ENCODE results near the gene TREH. TPM values are rescaled to one million over a fixed set of nuclear protein-coding genes. Genes with fewer than 3 reads are reported as not detected.

TREH gene
- total and polyA plus RNA-seq, 8 donors = 0.45 to 2.2 (median 1.1) TPM; not detected in 4

- no peaks in the 10 kb centered on the region for H3K27me3 ChIP-seq
- no peak overlapping the region for H3K4me3 ChIP-seq
- no peak for DNase-seq
- H3K27ac ChIP-seq = no peak overlapping the region
- peaks cover 4 to 7% (median 5%) of the 10 kb centered on the region in 4 donors for H3K4me1 ChIP-seq
- no peak for TF ChIP-seq POLR2A (IDR thresholded peaks at IDR 0.05)
- TF ChIP-seq, protein P1, sequence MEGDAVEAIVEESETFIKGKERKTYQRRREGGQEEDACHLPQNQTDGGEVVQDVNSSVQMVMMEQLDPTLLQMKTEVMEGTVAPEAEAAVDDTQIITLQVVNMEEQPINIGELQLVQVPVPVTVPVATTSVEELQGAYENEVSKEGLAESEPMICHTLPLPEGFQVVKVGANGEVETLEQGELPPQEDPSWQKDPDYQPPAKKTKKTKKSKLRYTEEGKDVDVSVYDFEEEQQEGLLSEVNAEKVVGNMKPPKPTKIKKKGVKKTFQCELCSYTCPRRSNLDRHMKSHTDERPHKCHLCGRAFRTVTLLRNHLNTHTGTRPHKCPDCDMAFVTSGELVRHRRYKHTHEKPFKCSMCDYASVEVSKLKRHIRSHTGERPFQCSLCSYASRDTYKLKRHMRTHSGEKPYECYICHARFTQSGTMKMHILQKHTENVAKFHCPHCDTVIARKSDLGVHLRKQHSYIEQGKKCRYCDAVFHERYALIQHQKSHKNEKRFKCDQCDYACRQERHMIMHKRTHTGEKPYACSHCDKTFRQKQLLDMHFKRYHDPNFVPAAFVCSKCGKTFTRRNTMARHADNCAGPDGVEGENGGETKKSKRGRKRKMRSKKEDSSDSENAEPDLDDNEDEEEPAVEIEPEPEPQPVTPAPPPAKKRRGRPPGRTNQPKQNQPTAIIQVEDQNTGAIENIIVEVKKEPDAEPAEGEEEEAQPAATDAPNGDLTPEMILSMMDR (IDR thresholded peaks at IDR 0.05) = no peak
- no peak for TF ChIP-seq POLR2AphosphoS5 (IDR thresholded peaks at IDR 0.05)
- no peak for TF ChIP-seq EP300 (IDR thresholded peaks at IDR 0.05)
- intact Hi-C loops (cut with DNase I; ENCODE audit: low total_unique reads) = no loop called here
- H3K36me3 ChIP-seq = peaks cover 55 to 99% (median 98%) of the 10 kb centered on the region in 4 donors
- H3K9me3 ChIP-seq = no peaks in the 10 kb centered on the region
- 61 to 73% (median 70%) methylated on average over 3 of the region's 3 CpGs for WGBS, 5 donors
Observed at GRCh38 chr11:118646393-118646792, 33.1 kb downstream of the TREH start.

- intact Hi-C loops (cut with DNase I; ENCODE audit: low total_unique reads) = no loop called here
- peaks cover 46 to 96% (median 95%) of the 10 kb centered on the region in 4 donors for H3K36me3 ChIP-seq
- no peaks in the 10 kb centered on the region for H3K27me3 ChIP-seq
- H3K9me3 ChIP-seq = no peaks in the 10 kb centered on the region
- TF ChIP-seq EP300 (IDR thresholded peaks at IDR 0.05) (no peak), POLR2A (IDR thresholded peaks at IDR 0.05) (no peak), POLR2AphosphoS5 (IDR thresholded peaks at IDR 0.05) (no peak)
- TF ChIP-seq, protein P1 (IDR thresholded peaks at IDR 0.05) = no peak
- DNase-seq = no peak
- H3K27ac ChIP-seq = no peak overlapping the region
- peaks cover 5 to 17% (median 15%) of the 10 kb centered on the region in 4 donors for H3K4me1 ChIP-seq
- no peak overlapping the region for H3K4me3 ChIP-seq
- 93 to 97% (median 96%) methylated on average over 22 to 24 of the region's 24 CpGs for WGBS, 5 donors
Observed at GRCh38 chr11:118645066-118645715, 34.3 kb downstream of the TREH start.

DNA sequence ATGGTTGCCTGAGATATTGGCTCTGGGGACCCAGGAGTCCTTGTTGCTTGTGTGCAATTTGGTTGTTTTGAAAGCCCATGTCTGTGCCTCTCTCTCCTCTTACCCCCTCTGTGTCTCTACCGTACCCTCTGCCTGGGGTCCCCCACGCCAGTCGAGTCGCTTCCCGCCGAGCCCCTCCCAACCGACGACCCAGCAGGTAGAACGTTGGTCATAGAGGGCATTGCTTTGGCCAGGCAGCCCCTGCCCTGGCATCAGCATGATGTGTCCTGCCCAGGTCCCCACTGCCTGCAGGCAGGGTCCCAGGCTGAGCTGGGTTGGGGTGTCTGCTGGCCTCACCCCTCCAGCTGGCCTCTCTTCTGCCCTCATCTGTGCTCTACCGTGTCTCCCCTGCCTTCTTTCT is 35.0 kb downstream of the TREH start:
- no peaks in the 10 kb centered on the region for H3K9me3 ChIP-seq
- H3K4me3 ChIP-seq = no peak overlapping the region
- intact Hi-C loops (cut with DNase I; ENCODE audit: low total_unique reads) = no loop called here
- H3K4me1 ChIP-seq = peaks cover 5 to 23% (median 16%) of the 10 kb centered on the region in 4 donors
- H3K36me3 ChIP-seq = peaks cover 42 to 95% (median 95%) of the 10 kb centered on the region in 4 donors
- DNase-seq = no peak
- TF ChIP-seq POLR2AphosphoS5 (IDR thresholded peaks at IDR 0.05) = no peak
- TF ChIP-seq, protein P1 (IDR thresholded peaks at IDR 0.05) = no peak
- TF ChIP-seq POLR2A (IDR thresholded peaks at IDR 0.05) = no peak
- TF ChIP-seq EP300 (IDR thresholded peaks at IDR 0.05) = no peak
- no peak overlapping the region for H3K27ac ChIP-seq
- H3K27me3 ChIP-seq = no peaks in the 10 kb centered on the region
- 88 to 91% (median 91%) methylated on average over 10 of the region's 10 CpGs for WGBS, 5 donors

GRCh38 chr11:118643995-118644345 is 35.5 kb downstream of the TREH start:
- TF ChIP-seq POLR2AphosphoS5 (IDR thresholded peaks at IDR 0.05) (no peak), EP300 (IDR thresholded peaks at IDR 0.05) (no peak), POLR2A (IDR thresholded peaks at IDR 0.05) (no peak)
- TF ChIP-seq, protein P1 (IDR thresholded peaks at IDR 0.05) = no peak
- Histone ChIP-seq H3K36me3 (peaks cover 44 to 95% (median 95%) of the 10 kb centered on the region in 4 donors), H3K4me1 (peaks cover 5 to 23% (median 18%) of the 10 kb centered on the region in 4 donors), H3K27ac (no peak overlapping the region), H3K27me3 (no peaks in the 10 kb centered on the region), H3K4me3 (no peak overlapping the region), H3K9me3 (no peaks in the 10 kb centered on the region)
- intact Hi-C loops (cut with DNase I; ENCODE audit: low total_unique reads) = no loop called here
- DNase-seq = no peak
- 90 to 100% (median 94%) methylated on average over 3 to 7 of the region's 7 CpGs for WGBS, 5 donors

Data from stomach (tissue), 9 donors.